Panc1 (cell line): ENCODE data around the gene CAMKMT. TPM values are rescaled to one million over a fixed set of nuclear protein-coding genes. Genes with fewer than 3 reads are reported as not detected.

Experiments
- ATAC-seq: fragments of 200-7000 bp; cut with Tn5 transposase; 2 replicates; pipeline ENCODE4 v1.9.1; 2020; ENCODE audit warnings: mild to moderate bottlenecking, moderate library complexity
- BruUV-seq: library from RNA; stranded (reverse); fragments of 400-500 nt; replicated peaks from 2 replicates; lab custom pipeline; 2021; lab: Mats Ljungman, UMichigan
- CTCF ChIA-PET: fragments of 300-600 bp; sonication (Branson Sonifier 250); formaldehyde crosslinking; loops from one replicate; lab custom pipeline; 2022; ENCODE audit warnings: antibody characterized with exemption; lab: Charles Lee
- POLR2A ChIA-PET: fragments of 300-600 bp; sonication (Branson Sonifier 250); formaldehyde crosslinking; loops from one replicate; lab custom pipeline; 2022; ENCODE audit warnings: antibody characterized with exemption; lab: Charles Lee
- DNase-seq: peaks from one replicate; pipeline ENCODE4 v3.0.0-alpha.2; 2010; ENCODE audit warnings: low read depth, low spot score
- H3K27ac ChIP-seq: 2 replicates; pipeline ENCODE4 v1.5.1; 2011; ENCODE audit warnings: mild to moderate bottlenecking, low read length, inconsistent platforms
- H3K27me3 ChIP-seq: fragments of 200-500 bp; sonication (Bioruptor generic); 2 replicates; pipeline ENCODE4 v1.6.0; 2014; ENCODE audit warnings: low read length, inconsistent platforms; ENCODE audit not compliant: control insufficient read depth, insufficient read depth
- H3K36me3 ChIP-seq: fragments of 200-500 bp; sonication (Bioruptor generic); 2 replicates; pipeline ENCODE4 v1.5.1; 2014; ENCODE audit warnings: inconsistent platforms, mild to moderate bottlenecking, low read length, moderate library complexity; ENCODE audit not compliant: control insufficient read depth, insufficient read depth
- H3K4me1 ChIP-seq: 2 replicates; pipeline ENCODE4 v1.5.1; 2011; ENCODE audit warnings: inconsistent platforms, mild to moderate bottlenecking, low read length, moderate library complexity; ENCODE audit not compliant: control insufficient read depth, insufficient read depth
- H3K4me3 ChIP-seq, 2 experiments: 2 replicates each; pipeline ENCODE4 v1.5.1; 2011 to 2012; ENCODE audit warnings: low read depth in 2 of 2, low read length in 2 of 2, mild to moderate bottlenecking in 2 of 2, inconsistent platforms in 1 of 2, moderate library complexity in 1 of 2
- H3K9me3 ChIP-seq: fragments of 200-500 bp; sonication (Bioruptor generic); 2 replicates; pipeline ENCODE4 v1.5.1; 2014; ENCODE audit warnings: low read depth, mild to moderate bottlenecking, inconsistent platforms, low read length, moderate library complexity; ENCODE audit not compliant: control insufficient read depth, insufficient read depth
- POLR2AphosphoS5 ChIP-seq: IDR thresholded peaks from 2 replicates; pipeline ENCODE4 v1.6.1; 2012; ENCODE audit warnings: mild to moderate bottlenecking, low read depth, low read length, moderate library complexity
- SIN3A ChIP-seq: IDR thresholded peaks from 2 replicates; pipeline ENCODE4 v1.6.1; 2012; ENCODE audit warnings: low read depth, mild to moderate bottlenecking, low read length, moderate library complexity, borderline replicate concordance; ENCODE audit not compliant: insufficient read depth
- TCF7L2 ChIP-seq: IDR thresholded peaks from 2 replicates; pipeline ENCODE4 v1.6.1; 2011; ENCODE audit warnings: mild to moderate bottlenecking, low read depth, low read length, inconsistent platforms
- in situ Hi-C: cut with HindIII; loops from 2 replicates; pipeline ENCODE4 v1.10.0; 2016; ENCODE audit warnings: low sequenced_read_pairs, low pct_unique_long_range_greater_than_20kb
- intact Hi-C: fragments of 100-400 bp; cut with micrococcal nuclease; formaldehyde crosslinking; loops from one replicate; pipeline ENCODE4 v1.10.0; 2022; ENCODE audit not compliant: unreplicated experiment
- total RNA-seq: library from RNA; stranded (reverse); gene quantifications from one replicate; pipeline ENCODE4 v1.2.1, GENCODE V29; 2021; ENCODE audit not compliant: unreplicated experiment
- TF ChIP-seq, protein P1 (sequence below): fragments of 450-650 bp; IDR thresholded peaks from 2 replicates; pipeline ENCODE4 v1.5.1; 2017; ENCODE audit warnings: mild to moderate bottlenecking
- TF ChIP-seq, protein P2 (sequence below), 2 experiments: IDR thresholded peaks; 2 replicates each; pipeline ENCODE4 v1.6.1; 2011 to 2012; ENCODE audit warnings: low read depth in 2 of 2, control low read depth in 1 of 2, low read length in 1 of 2, mild to moderate bottlenecking in 1 of 2, moderate library complexity in 1 of 2; ENCODE audit not compliant: insufficient read depth in 1 of 2

Gene CAMKMT
- total RNA-seq, 1 experiment from 2014 or later: 12.6 TPM

DNA sequence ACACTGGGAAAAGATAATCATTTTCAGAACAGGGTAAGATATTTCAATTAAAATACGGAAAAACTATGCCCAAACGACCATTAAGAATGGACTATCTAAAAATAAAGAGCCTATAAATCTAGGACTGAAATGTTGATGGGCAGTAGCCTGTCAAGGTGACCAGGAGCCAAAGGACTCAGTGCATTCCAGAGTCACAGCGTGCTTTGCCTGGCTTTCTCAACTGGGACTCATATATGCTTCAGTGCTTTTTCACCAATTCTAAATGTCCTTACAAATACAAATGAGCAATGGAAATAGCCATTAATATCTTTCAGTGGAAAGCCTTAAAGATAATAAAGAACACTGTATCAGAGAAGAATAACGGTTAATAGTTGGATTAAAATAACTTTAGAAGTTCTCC lies 35.9 kb upstream of the CAMKMT start:
- Histone ChIP-seq H3K4me1 (no peaks in the 10 kb centered on the region; the same call in 1 of the 2 replicates), H3K27me3 (no peaks in the 10 kb centered on the region), H3K36me3 (peaks cover 36% of the 10 kb centered on the region), H3K9me3 (no peaks in the 10 kb centered on the region), H3K27ac (no peak overlapping the region), H3K4me3 (no peak overlapping the region)
- TF ChIP-seq, protein P1, sequence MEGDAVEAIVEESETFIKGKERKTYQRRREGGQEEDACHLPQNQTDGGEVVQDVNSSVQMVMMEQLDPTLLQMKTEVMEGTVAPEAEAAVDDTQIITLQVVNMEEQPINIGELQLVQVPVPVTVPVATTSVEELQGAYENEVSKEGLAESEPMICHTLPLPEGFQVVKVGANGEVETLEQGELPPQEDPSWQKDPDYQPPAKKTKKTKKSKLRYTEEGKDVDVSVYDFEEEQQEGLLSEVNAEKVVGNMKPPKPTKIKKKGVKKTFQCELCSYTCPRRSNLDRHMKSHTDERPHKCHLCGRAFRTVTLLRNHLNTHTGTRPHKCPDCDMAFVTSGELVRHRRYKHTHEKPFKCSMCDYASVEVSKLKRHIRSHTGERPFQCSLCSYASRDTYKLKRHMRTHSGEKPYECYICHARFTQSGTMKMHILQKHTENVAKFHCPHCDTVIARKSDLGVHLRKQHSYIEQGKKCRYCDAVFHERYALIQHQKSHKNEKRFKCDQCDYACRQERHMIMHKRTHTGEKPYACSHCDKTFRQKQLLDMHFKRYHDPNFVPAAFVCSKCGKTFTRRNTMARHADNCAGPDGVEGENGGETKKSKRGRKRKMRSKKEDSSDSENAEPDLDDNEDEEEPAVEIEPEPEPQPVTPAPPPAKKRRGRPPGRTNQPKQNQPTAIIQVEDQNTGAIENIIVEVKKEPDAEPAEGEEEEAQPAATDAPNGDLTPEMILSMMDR: no peak
- ATAC-seq (no peak), DNase-seq (no peak)
- ChIA-PET CTCF (no interaction called here), POLR2A (interaction anchor here (0.6 to 0.7 kb wide), 2 partner anchors 34 to 49 kb away, joined by 5 to 8 read pairs; no protein-coding TSS in a partner anchor)
- in situ Hi-C loops: no loop called here
- no TSS peak for BruUV-seq
- intact Hi-C loops: no loop called here

DNA sequence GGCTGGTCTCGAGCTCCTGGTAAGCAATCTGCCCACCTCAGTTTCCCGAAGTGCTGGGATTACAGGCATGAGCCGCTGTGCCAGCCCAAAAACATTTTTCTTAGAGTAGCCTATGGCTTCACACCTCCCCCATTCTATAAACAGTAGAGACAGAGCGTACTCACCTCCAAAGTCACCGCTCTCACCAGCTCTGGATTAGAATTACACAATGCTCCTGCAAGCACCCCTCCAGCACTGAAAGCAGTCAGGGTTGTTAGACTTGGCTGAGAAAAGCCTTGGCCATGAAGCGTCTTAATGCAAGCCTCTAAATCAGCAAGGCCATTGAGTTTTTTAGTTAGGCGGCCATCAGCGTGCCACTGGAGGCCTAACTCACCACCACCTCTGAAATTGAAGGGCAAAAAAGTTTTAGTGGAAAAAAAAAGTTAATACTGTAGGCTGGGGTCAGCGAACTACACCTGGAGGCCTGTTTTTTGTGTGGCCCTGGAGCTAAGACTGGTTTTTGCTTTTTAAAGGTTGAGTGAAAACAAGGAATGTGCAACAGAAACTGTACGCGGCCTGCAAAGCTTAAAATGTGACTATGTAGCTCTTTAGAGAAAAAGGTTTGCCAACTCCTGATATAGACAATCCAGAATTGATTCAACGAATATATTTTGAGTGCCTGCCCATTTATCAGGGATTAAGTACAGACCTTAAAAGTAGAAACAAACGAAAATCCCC lies 35.0 kb upstream of the CAMKMT start:
- Histone ChIP-seq H3K9me3 (no peaks in the 10 kb centered on the region), H3K27me3 (no peaks in the 10 kb centered on the region), H3K36me3 (peaks cover 28% of the 10 kb centered on the region), H3K4me1 (no peaks in the 10 kb centered on the region; the same call in 1 of the 2 replicates), H3K27ac (no peak overlapping the region), H3K4me3 (no peak overlapping the region)
- CTCF ChIA-PET: no interaction called here
- POLR2A ChIA-PET: no interaction called here
- BruUV-seq: no TSS peak
- intact Hi-C loops: no loop called here
- no peak for DNase-seq
- TF ChIP-seq, protein P2, sequence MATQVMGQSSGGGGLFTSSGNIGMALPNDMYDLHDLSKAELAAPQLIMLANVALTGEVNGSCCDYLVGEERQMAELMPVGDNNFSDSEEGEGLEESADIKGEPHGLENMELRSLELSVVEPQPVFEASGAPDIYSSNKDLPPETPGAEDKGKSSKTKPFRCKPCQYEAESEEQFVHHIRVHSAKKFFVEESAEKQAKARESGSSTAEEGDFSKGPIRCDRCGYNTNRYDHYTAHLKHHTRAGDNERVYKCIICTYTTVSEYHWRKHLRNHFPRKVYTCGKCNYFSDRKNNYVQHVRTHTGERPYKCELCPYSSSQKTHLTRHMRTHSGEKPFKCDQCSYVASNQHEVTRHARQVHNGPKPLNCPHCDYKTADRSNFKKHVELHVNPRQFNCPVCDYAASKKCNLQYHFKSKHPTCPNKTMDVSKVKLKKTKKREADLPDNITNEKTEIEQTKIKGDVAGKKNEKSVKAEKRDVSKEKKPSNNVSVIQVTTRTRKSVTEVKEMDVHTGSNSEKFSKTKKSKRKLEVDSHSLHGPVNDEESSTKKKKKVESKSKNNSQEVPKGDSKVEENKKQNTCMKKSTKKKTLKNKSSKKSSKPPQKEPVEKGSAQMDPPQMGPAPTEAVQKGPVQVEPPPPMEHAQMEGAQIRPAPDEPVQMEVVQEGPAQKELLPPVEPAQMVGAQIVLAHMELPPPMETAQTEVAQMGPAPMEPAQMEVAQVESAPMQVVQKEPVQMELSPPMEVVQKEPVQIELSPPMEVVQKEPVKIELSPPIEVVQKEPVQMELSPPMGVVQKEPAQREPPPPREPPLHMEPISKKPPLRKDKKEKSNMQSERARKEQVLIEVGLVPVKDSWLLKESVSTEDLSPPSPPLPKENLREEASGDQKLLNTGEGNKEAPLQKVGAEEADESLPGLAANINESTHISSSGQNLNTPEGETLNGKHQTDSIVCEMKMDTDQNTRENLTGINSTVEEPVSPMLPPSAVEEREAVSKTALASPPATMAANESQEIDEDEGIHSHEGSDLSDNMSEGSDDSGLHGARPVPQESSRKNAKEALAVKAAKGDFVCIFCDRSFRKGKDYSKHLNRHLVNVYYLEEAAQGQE (IDR thresholded peaks at IDR 0.05; ENCODE audit: insufficient read depth in 1 of 2, low read depth in 2 of 2, low read length in 1 of 2): no peak
- TF ChIP-seq POLR2AphosphoS5 (no peak), TCF7L2 (no peak), SIN3A (no peak)
- TF ChIP-seq, protein P1: no peak
- ATAC-seq: no peak
- in situ Hi-C loops: no loop called here
